Activated gamma-delta T cell (primary cell): ENCODE data around the gene TJP3.
"Not testable (repeated sequence)": the region's sequence is repeated elsewhere in the genome, so short reads cannot be mapped to it uniquely, and the experiment has no call there.

ENCODE experiments used
- DNase-seq: peaks from one replicate; lab custom pipeline; 2025; lab: John Stamatoyannopoulos, UW

Gene TJP3

DNA sequence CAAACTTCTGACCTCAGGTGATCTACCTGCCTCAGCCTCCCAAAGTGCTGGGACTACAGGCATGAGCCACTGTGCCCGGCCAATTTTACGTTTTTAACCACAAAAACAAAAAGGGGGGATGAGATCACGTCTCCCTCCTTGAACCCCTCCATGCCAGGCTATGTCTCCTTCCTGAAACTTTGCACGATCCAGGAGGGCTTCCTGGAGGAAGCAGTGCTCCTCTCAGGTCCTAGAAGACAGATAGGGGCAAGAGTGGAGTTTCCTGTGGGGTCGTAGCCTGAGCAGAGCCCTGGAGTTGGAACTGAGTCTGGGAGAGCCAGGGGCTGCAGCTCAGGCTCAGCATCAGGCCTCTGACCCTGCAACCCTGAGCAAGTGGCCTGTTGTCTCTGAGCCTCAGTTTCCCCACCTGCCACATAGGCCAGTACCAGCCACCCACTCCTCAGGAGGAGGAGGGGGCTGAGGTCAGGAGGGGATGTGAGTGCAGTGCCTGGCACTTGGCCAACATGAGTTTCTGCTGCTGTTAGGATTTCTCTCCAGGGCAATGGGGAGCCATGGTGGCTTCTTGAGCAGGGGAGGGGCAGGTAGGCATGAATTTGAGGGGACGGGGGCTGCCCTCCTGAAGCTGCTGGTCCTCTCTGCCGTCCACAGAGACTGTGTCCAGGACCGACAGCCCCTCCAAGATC is 37.3 kb downstream of the TJP3 start:
- DNase-seq = no peak

- no peak for DNase-seq
Observed at GRCh38 chr19:3746371-3747056, 38.3 kb downstream of the TJP3 start.

- DNase-seq = no peak
Observed at GRCh38 chr19:3748965-3749364, 40.8 kb downstream of the TJP3 start.

DNA sequence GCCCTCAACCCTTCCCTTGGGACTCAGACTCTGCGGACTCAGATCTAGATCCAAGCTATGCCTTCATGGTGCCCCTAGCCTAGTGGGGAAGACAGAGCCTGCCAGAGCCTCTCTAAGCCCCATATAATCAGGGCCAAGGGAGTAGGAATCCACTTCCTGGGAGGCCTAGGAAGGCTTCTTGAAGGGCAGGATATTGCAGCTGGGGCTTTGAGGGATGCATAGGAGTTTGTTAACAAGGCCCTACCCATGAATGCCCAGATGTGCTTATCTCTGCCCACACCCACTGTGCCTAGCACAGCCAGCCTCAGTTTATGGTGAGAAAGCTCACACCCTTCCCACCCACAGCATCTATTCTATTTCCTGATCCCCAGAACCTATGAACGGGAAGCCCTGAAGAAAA is 42.0 kb downstream of the TJP3 start:
- no peak for DNase-seq

- DNase-seq = no peak
Observed at GRCh38 chr19:3751236-3751635, 43.1 kb downstream of the TJP3 start.

GRCh38 chr19:3752492-3752891 is 44.3 kb downstream of the TJP3 start:
- DNase-seq = no peak

- no peak for DNase-seq
Observed at GRCh38 chr19:3753631-3754410, 45.6 kb downstream of the TJP3 start.

DNA sequence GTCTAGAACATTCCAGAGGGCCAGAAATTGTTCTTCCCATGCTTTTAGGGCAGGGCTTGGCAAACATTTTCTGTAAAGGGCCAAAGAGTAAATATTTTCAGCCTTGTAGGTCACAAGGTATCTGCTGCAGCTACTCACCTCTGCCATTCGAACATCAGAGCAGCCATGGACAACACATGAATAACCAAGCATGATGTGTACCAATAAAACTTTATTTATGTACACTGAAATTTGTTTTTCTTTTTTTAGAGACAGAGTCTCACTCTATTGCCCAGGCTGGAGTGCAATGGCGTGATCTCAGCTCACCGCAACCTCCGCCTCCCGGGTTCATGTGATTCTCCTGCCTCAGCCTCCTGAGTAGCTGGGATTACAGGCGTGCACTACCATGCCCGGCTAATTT is 49.5 kb downstream of the TJP3 start:
- DNase-seq = not testable (repeated sequence)

- DNase-seq = not testable (repeated sequence)
Observed at GRCh38 chr19:3758297-3758696, 50.1 kb downstream of the TJP3 start.

DNA sequence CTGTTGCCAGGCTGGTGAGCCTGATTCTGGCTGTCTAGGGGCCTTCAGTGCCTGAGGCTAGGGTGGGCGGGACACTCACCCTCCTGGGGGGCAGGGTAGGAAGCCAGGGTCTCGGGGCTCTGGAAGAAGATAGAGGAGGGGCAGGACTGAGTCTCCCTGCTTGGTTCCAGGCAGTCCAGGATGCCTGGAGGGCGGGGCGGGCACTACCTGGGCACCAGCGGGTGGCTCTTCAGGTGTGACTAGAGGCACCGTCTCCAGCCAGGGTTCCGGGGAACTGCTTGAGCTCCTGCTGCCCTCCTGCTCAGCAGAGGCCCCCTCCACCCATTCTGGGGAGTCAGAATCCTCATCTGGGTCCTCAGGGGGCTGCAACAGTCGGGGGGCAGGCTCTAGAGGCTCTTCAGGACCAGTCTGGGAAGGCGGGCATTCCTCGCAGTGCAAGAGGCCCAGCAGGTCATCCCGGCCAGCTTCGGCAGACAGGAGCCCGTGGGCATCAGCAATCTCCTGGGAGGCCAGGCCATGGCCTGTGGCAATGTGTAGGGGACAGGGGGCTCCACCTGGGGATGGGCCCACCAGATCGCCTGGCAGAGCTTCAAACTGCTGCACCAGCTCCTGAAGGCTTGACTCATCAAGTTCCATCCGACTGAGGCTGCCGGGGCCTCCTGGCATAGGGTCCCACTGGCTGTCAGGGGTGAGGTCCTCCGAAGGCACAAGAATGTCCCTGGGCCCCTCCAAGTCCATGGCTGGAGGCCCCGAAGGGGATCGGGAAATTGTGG is 51.5 kb downstream of the TJP3 start:
- DNase-seq = no peak

DNA sequence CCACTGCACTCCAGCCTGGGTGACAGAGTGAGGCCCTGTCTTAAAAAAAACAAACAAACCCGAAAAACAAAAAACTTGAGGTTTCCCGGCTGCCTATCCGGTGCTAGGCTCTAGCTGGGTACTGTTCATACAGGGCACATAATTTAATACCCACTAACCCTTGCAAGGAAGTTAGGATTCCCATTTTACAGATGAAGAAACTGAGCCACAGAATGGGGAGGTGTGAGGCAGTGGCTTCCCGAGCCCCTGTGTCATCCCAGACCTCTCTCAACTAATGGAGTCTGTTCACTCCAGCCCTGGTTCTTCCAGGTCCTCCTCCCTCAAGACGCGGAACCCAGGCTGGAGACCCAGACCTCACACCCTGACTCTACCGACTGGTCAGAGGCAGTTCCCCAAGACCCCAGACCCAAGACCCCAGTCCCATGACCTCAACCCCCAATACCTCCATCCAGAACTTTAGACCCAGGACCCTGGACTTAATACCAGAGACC is 52.7 kb downstream of the TJP3 start:
- DNase-seq = no peak

- DNase-seq = peak; percentile 91
Observed at GRCh38 chr19:3761382-3762129, 53.4 kb downstream of the TJP3 start, which contains the start of gene APBA3. TSS of gene APBA3 (minus strand) at chr19:3761692. CDS start at chr19:3760264, 1,428 bp downstream.

DNA sequence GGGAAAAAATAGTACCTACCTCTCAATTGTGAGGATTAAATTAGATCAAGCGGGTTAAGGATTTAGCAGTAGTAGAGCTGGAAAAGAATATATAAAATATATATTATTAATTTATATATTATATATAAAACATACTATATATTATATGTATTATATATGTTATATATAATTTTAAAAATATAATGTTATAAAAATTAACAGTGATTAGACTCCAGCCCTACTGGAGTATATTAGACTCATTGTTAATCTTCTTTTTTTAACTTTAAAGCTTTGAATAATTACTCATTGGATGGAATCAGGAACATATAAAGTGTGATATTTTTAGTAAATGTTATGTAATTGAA is 53.9 kb downstream of the TJP3 start:
- no peak for DNase-seq

DNA sequence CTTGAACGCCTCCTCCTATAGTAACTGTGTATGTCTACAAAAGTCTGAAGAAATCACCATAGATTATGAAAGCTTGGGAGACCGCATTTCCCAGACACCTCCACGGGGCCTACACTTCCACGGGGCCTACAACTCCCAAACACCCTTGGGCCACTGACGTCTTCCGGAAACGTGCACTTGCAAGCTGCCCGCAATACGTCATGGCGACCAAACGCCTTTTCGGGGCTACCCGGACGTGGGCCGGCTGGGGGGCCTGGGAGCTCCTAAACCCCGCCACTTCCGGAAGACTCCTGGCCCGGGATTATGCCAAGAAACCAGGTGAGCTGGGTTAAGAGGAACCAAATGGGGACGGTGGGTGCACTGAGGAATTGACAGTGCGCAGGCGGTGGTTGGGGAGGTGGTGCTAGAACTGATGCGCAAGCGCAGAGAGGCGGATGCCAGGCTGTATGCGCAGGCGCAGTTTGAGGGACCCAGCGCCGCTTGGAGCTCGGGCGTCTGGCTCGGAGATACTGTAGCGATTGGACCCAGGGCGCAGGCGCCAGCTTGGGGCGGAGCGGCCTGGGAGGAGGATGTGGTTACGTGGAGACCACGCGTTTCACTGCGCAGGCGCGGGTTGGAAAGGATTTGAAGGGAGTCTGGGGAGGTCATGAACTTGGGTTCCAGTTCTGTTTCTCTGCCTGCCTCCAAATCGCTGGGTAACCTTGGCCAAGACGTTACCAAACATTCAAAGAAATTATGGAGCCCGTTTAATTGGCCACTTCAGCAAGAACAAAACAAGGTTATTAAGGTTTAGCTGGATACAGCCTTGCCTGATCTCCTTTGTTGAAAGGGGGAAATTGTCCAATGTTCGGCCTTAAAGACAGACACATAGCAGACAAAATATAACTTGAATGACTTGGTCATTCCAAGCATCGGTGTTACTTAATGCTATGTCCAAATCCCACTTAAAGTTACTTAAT is 54.6 kb downstream of the TJP3 start, which contains the start of gene MRPL54:
TSS of gene MRPL54 (plus strand) at position 182 of the 959 bp plus-strand sequence. CDS start at position 201, 19 bp downstream.
- DNase-seq = peak; percentile 98

DNA sequence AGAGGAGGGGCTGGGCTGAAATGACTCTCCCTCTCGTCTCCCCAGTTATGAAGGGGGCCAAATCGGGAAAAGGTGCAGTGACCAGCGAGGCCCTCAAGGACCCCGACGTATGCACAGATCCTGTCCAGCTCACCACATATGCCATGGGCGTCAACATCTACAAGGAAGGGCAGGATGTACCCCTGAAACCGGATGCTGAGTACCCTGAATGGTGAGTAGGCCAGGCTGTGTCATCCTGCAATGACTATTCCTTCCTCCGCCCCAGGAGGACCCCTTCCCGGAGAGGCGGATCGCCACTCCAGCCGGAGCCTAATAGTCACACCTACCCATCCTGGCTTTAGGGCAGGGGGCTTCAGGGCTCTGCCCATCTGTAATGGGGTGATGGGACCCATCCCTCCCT is 56.9 kb downstream of the TJP3 start:
- no peak for DNase-seq

GRCh38 chr19:3765757-3766156 is 57.6 kb downstream of the TJP3 start:
- DNase-seq = not testable (repeated sequence)

GRCh38 chr19:3766520-3766919 is 58.3 kb downstream of the TJP3 start:
- DNase-seq = no peak

- DNase-seq = no peak
Observed at GRCh38 chr19:3767050-3767449, 58.9 kb downstream of the TJP3 start.

- DNase-seq = no peak
Observed at GRCh38 chr19:3768015-3768747, 60.0 kb downstream of the TJP3 start.
